ENCODE data around the gene LRP6.
"Not testable (repeated sequence)": the region's sequence is repeated elsewhere in the genome, so short reads cannot be mapped to it uniquely, and the experiment has no call there.

Gene LRP6

DNA sequence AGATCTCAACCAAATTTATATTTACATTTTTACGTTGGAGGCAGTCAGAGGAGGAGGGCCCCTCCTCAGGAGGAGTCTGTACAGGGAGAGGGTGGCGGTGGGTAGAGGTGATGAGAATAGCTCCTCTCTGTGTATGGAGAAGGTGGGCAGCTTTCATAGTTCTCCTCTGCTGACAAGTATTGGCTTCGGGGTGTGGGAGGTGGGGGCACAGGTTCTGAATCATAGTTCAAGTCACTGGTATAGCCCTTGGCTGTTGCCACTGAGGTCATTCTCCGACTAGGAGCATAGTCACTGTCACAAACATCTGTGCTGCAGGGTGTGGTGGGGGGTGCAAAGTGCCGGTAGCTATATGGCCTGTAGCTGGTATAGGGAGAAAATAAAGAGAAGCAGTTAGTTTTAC lies 145.8 kb downstream of the LRP6 start:
- no peak for DNase-seq

DNA sequence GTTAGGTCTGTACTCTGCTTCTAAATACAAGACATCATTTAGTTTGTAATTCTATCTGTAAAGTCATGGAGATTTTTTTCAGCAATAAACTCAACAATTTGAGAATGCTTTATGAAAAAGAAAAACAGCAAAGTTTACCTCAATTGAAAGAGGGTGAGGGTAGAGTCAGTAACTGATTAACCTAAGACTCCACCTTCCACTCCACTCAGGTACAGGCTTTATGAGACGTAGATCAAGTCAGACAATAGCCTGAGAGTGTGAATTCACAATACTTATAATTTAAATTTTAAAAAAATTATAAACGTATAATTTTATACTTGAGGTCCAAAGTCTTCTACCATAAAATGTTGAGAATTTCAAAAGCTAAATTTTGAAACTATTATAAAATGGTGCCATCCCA lies 150.2 kb downstream of the LRP6 start:
- DNase-seq, result no peak

DNA sequence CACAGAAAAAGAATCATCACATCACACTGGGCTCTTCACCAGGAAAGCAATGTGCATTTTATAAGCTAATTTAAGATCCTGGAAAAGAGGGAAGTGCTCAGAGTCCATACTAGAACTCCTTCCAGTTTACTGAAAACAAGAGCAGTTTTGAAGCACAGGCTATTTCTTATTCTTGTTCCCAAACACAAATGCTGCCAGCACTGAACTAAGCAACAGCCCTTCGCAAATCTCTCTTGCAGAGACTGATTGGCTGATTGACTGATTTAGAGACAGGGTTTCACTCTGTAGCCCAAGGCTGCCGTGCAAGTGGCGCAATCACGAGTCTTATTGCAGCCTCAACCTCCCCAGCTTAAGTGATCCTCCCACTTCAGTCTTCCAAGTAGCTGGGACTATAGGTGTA lies 151.3 kb downstream of the LRP6 start:
- no peak for DNase-seq

DNA sequence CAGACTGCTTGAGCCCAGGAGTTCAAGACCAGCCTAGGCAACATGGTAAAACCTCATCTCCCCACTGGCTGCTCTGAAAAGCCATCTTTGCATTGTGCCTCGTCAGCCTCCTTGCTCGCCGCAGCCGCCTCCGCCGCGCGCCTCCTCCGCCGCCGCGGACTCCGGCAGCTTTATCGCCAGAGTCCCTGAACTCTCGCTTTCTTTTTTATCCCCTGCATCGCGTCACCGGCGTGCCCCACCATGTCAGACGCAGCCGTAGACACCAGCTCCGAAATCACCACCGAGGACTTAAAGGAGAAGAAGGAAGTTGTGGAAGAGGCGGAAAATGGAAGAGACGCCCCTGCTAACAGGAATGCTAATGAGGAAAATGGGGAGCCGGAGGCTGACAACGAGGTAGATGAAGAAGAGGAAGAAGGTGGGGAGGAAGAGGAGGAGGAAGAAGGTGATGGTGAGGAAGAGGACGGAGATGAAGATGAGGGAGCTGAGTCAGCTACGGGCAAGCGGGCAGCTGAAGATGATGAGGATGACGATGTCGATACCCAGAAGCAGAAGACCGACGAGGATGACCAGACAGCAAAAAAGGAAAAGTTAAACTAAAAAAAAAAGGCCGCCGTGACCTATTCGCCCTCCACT lies 155.8 kb downstream of the LRP6 start:
- not testable (repeated sequence) for DNase-seq

DNA sequence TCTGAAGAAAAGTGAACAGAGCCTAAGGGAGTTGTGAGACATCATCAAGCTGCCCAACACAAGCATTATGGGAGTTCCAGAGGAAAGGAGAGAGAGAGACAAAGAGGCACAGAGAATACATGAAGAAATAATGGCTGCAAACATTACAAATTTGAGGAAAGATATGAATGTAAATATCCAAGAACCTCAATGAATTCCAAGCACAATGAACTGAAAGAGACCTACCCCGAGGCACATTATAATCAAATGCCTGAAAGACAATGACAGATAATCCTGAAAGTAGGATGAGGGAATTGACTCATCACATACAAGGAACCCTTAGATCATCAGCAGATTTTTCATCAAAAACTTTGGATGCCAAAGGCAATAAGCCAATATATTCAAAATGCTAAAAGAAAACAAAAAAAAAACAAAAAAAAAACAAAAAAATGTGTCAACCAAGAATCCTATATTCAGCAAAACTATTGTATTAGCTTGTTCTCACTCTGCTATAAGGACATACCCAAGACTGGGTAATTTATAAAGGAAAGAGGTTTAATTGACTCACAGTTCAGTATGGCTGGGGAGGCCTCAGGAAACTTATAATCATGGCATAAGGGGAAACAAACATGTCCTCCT lies 158.3 kb downstream of the LRP6 start:
- DNase-seq, result no peak

DNA sequence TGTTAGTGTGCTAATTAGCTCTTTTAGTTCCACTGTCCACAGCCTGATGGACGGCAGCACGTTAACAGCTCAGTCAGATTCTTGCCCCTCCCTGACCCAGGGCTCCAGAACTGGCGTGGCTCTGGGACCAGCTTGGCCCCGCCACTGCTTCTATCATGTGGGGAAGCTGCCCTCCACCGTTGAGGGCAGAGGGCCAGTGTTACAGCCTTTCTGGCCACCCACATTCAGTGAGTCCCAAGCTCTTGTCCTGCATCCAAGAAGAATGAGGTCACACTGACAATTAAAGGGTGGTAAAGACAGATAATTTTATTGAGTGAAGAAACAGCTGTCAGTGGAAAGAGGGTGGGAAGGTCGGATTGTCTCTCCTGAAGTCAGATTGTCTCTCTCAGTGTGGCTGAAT lies 159.2 kb downstream of the LRP6 start:
- DNase-seq, result no peak

DNA sequence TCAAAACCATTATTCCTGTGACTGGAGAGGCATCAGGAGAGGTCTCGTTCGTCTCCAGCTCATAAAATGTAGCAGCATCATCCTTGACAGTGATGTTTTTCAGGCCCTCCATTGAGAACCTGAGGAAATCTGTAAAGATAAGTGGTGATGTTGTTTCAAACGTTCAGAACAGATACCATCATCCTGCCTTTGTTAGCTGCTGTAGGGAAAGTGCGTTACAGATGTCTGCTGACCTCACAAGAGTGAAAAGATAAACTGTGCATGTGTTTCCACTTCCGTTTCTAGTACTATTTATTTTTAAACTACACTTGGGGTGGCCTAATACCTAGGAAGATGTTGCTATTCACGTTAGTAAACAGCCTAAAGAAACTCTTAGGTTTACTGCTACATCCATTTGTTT lies 167.7 kb downstream of the LRP6 start:
- no peak for DNase-seq

DNA sequence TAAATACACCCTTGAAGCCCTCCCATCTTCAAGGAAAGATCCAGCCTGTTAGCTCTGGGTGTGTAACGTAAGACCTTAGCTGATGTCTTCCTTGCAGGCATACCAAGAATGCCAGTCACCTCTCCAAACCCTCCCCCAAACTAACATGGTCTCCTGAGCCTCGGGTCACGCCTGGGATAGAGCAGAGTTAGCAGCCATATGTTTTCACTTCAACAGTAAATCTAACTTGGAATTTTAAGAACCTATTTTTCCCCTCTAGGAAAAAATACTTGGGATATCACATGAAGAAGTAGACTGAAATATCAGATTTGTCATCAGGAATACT lies 168.2 kb downstream of the LRP6 start:
- no peak for DNase-seq

DNA sequence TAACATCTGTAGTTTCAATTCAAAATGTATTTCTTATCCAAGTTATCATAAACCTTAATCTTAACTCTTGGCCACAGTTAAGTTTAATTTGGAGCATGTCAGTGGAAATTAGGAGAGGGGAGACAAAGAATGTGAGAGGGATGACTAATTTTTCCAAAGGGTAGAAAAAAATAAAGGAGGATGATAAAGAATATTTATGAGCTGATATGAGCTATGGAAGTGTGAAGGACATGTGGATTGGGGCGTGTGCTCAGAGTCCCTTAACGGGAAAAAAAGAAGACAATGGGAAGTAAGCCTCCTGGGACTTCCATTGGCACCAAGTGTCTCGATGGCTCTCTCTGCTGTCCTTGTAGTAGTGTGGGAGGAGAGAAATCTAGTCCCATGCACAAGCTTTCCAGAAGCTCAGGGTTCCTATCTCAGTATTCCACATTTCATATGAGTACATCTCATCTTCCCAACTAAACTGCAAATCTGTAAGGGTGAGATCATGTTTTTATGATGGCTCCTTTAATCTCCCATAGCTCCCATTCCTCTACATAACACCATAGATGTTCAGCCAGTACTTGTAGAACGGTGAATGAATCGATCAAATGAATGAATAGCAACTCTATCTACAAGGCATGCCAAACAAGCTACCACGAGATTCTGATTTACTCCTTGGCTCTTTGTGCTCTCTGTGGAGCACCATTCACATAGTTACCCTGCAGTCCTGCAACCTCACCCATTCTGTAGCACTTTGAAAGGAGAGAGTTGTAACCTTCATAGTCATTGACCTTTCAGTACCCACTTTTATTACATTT lies 168.8 kb downstream of the LRP6 start:
- no peak for DNase-seq

DNA sequence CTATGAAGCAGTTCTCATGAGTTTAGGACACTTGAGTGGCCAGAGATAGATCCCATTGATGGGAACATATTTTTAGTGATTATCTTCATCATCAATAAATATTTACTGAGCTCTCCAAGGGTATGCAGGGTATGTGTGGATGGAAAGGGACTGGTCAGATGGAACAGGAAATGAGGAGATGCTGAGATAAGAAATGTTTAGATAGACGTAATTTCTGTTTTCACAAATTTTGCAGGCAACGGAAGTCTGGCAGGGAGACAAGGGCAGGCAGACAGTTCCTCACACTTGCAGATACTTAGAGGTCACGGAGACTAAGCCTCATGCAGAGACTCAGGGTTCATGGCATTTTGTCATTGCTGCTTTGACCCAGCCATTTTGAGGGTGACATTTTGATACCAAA lies 171.8 kb downstream of the LRP6 start:
- DNase-seq, result no peak

DNA sequence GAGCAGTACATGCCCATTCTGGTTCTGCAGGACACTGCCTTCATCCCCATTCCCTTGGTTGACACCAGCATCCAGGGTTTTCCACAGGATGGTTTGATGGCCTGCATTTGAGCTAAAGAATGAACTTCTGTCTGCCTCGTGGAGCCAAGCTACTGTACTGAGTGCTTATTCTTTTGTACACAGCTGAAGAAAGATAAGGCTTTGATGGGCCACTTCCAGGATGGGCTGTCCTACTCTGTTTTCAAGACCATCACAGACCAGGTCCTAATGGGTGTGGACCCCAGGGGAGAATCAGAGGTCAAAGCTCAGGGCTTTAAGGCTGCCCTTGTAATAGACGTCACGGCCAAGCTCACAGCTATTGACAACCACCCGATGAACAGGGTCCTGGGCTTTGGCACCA lies 172.4 kb downstream of the LRP6 start:
- no peak for DNase-seq

DNA sequence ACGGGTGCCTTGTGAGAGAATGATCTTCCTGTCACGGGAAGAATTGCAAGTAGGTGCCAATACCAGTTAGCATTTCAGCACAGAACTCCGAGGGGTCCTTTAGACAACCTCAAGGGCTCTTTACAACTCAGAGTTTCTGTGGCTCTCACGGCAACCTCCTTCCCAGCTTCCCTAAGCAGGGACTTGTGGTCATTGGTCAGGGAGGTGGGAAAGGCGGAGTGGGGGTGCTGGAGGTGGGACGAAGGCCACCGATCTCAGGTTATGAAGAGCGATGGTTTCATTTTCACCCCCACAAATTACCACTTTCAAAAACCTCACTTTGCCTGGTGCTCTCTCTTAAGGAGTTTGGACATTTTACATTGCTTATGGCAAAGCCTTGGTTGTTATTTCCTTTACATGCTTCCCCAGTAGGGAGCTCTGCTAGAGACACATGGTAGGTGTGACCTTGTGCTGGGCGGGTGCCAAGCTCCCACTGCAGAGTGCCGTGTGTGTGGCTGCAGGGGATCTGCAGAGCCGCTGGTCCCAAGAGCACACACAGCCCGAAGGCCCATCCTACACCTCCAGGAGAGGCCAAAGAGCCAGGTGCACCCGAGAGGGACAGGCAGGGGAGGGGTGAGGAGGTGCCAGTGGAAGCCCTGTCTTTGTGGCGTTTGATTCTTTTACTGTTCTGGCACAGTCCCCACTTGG lies 174.7 kb downstream of the LRP6 start:
- DNase-seq, result no peak

DNA sequence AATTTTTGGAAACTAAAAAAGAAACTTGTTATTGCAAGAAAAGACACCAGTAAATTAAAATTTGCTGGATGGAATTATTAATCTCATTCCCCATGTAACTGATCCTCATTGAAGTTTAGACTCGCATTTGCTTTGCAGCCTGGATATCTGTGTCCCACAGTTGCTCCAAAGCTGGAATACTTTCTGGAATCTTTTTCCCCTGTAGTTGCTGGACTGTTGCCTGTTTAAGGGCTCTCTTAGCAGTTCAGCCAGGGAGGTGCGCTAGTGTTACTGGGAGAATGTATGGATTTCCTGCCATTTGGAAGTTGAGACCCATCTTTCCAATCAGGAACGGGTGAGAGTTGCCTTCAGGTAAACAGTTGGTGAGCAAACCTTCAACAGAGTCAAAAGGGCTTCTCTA lies 175.8 kb downstream of the LRP6 start:
- DNase-seq, result no peak

DNA sequence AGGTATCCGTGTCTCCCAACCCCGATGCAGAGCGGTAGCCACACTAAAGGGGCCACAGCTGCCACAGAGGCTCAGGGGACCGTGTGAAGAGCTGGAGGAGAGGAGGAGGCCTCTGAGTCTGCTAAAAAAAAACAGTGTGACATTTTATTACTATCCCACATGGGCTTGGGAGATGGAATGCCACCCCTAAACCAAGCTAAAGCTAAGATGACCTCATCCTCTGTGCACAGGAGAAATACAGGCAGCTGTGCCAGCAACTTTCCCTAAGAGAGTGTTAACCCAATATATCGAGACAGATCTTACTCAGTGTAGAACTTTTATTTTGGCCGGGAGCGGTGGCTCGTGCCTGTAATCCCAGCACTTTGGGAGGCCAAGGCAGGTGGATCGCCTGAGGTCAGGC lies 178.1 kb downstream of the LRP6 start:
- no peak for DNase-seq

DNA sequence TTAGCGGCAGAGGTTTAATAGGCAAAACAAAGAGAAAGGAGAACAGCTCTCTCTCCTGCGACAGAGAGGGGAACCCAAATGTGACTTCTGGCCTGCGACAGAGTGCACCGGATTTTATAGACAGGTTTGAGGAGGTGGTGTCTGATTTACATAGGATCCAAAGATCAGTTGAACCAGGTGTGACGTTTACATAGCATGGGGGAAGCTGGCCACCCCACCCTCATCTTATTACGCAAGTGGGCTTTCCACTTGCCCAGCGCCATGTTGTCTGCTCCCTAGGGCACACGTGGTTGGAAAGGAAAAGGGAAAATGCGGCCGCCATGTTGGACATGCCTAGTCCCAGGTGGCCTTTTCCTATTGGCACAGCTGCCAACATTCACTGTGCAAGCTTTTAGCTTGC lies 178.7 kb downstream of the LRP6 start:
- no peak for DNase-seq

DNA sequence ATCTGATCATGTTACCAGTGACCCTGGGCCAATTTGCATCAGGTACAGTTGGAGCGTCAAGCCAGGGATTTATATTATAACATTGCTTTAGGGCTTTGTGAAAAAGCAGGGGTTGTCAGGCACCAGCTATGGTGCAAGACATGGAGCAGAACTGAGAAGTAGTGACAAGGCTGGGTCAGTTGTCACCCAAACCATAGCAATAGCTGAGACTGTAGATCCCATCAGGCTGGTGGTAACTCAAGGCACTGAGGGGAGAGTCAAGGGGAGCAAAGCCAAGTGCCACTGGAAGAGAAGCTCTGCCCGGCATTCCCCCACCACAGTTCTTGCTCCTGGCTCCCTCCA lies 179.2 kb downstream of the LRP6 start:
- no peak for DNase-seq

DNA sequence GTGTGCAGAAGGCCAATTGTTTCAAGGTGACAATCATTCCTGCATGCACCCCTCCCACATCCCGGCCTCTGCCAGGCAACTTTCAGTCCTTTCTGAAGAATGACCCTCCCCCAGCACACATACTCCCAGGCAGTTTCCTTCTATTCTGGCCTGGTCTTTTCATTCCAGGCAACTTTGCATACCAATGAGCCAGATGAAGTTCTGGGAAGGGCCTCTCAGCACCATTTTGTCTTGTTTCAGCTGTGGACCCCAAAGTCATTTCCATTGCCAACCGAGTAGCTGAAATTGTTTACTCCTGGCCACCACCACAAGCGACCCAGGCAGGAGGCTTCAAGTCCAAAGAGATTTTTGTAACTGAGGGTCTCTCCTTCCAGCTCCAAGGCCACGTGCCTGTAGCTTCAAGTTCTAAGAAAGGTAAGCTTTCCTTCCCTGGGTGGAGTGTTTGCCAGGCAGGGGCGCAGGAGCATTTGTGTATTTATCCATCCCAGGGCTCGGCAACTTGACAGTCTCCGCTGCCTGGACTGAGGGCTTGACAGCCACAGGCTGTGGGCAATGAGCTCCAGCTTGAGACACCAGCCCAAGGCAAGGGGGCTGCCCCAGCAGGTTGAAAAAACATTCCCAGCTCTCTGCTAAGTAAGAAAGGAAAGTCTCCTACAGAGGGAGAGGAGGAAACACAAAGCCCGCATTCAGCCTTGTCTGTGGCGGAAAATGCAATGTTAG lies 179.7 kb downstream of the LRP6 start:
- DNase-seq, result no peak

DNA sequence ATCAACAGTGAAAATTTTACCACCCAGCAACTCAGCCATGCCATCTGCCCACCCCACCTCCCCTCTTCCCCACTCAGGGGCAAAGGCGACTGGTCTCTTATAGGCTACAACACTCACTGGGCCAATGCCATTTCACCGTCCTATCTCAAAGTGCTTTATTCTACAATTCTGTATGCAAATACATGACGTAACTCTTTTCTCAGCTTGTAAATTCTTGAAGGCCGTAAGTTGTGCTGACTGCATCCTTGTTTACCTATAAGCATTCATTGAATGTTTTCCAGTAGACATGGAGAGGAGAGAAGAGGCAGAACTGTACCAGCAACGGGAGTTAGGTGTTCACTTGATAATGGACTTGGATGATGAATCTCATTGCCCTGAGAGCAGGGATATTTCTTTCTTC lies 180.5 kb downstream of the LRP6 start:
- no peak for DNase-seq

DNA sequence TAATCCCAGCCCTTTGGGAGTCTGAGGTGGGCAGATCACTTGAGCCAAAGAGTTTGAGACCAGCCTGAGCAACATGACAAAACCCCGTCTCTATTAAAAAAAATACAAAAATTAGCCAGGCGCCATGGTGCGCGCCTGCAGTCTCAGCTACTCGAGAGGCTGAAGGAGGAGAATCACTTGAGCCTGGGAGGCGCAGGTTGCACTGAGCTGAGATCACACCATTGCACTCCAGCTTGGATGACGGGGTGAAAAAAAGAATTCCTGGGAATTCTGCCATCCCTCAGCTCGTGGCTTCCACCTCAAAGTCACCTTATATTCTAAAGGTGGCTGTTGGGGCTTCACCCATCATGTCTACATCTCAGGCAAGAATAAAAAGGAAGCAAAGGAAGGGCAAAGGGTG lies 183.2 kb downstream of the LRP6 start:
- no peak for DNase-seq

DNA sequence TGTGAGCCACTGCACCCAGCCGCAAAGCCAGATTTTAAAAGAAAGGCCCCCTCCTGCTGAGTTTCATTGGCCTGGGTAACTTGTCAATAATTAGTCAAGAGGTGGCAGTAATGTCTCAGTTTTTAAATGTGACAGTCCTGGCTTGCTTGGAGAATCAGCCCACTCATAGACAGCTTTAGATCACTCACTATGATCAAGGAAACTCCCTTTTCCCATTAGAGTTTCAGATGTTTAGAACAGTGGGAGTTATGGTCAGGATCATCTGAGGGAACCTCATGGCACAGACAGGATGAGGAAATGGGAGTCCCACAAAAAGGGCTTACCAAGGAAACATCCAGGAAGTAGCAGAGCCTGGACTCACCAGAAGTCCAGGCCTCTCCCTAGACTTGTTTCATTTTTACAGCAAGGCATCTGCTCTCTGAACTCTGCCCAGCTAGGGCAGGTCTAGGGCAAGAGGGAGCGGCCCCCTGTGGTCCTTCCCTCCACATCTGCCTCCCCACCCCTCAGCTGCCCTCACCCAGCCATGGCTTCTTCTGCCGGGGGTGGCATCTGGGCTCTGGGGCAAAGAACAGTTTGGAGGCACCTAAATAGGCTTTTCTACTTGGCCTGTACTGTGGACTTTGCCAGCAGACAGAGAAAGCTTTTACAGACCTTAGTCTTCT lies 184.9 kb downstream of the LRP6 start:
- DNase-seq, result no peak

DNA sequence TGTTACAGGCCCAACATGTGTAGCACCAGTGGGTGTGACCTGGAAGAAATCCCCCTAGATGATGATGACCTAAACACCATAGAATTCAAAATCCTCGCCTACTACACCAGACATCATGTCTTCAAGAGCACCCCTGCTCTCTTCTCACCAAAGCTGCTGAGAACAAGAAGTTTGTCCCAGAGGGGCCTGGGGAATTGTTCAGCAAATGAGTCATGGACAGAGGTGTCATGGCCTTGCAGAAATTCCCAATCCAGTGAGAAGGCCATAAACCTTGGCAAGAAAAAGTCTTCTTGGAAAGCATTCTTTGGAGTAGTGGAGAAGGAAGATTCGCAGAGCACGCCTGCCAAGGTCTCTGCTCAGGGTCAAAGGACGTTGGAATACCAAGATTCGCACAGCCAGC lies 187.6 kb downstream of the LRP6 start:
- DNase-seq, result no peak

DNA sequence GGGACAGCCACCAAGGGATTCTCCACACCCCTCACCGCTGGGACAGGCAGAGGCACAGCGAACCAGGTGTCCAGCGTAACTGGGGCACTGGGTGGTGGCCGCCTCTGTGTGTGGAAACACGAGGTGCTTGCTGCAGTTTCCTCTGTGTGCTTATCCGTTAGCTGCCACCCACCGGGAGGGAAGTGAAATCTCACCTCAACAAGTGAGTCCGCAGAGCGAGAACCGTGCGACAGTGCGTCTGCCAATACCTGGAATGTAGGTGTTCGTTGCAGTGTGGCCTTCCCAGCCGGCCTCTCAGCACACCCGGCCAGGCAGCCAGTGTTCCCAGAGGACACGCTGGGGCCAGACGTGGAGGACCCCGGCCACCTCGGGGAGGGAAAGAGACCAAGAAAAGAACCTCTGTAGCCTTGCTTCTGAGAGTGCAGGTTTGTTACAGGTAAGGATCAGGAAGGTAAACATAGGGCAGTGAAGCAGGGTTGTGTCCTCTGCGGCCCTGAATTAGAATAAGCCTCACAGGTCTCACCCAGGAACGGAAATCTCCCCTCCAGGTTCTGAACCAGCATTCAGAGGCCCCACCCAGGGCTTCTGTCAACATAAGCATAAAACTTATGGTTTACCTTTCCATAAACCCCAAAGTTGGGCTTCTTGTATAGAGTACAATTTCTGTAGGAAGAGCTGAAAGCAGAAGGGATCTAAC lies 194.6 kb downstream of the LRP6 start:
- DNase-seq, result no peak
